H9 (cell line): ENCODE data around the gene ARRB1. TPM values are rescaled to one million over a fixed set of nuclear protein-coding genes. Genes with fewer than 3 reads are reported as not detected.

Experiments used
- DNase-seq: peaks from one replicate; pipeline ENCODE4 v3.0.0-alpha.2; 2017
- H2AFZ ChIP-seq: one replicate; pipeline ENCODE4 v1.6.1; 2013; ENCODE audit warnings: mild to moderate bottlenecking, low read length, control low read depth, moderate library complexity
- H2AK5ac ChIP-seq: 2 replicates; pipeline ENCODE4 v1.6.1; 2013; ENCODE audit warnings: low read length, control low read depth, mixed read lengths; ENCODE audit not compliant: insufficient read length
- H2BK120ac ChIP-seq: one replicate; pipeline ENCODE4 v1.6.1; 2013; ENCODE audit warnings: low read depth, mild to moderate bottlenecking, low read length, control low read depth, inconsistent platforms; ENCODE audit not compliant: poor library complexity, severe bottlenecking
- H2BK12ac ChIP-seq: 2 replicates; pipeline ENCODE4 v1.6.1; 2013; ENCODE audit warnings: low read length, control low read depth, mixed read lengths, low read depth; ENCODE audit not compliant: insufficient read length
- H2BK15ac ChIP-seq: 2 replicates; pipeline ENCODE4 v1.6.1; 2013; ENCODE audit warnings: low read depth, low read length, control low read depth
- H2BK20ac ChIP-seq: one replicate; pipeline ENCODE4 v1.6.1; 2013; ENCODE audit warnings: low read depth, mild to moderate bottlenecking, low read length, control low read depth, inconsistent platforms; ENCODE audit not compliant: poor library complexity, severe bottlenecking
- H2BK5ac ChIP-seq: 2 replicates; pipeline ENCODE4 v1.6.1; 2013; ENCODE audit warnings: low read length, control low read depth, mixed read lengths; ENCODE audit not compliant: insufficient read length
- H3K14ac ChIP-seq: 2 replicates; pipeline ENCODE4 v1.6.1; 2013; ENCODE audit warnings: low read length, control low read depth; ENCODE audit not compliant: insufficient read depth
- H3K18ac ChIP-seq: 2 replicates; pipeline ENCODE4 v1.6.1; 2013; ENCODE audit warnings: low read depth, mild to moderate bottlenecking, mixed read lengths, low read length, control low read depth; ENCODE audit not compliant: insufficient read length
- H3K23ac ChIP-seq: 2 replicates; pipeline ENCODE4 v1.6.1; 2013; ENCODE audit warnings: low read length, control low read depth, mixed read lengths, low read depth; ENCODE audit not compliant: insufficient read length
- H3K23me2 ChIP-seq: 2 replicates; pipeline ENCODE4 v1.6.1; 2013; ENCODE audit warnings: low read depth, mild to moderate bottlenecking, mixed read lengths, low read length, control low read depth; ENCODE audit not compliant: insufficient read length, poor library complexity, severe bottlenecking
- H3K27ac ChIP-seq: 2 replicates; pipeline ENCODE4 v1.5.1; 2013; ENCODE audit warnings: low read length, control low read depth, mixed read lengths, low read depth; ENCODE audit not compliant: insufficient read length
- H3K27me3 ChIP-seq: 2 replicates; pipeline ENCODE4 v1.6.1; 2013; ENCODE audit warnings: low read length, control low read depth, inconsistent platforms; ENCODE audit not compliant: insufficient read depth
- H3K4ac ChIP-seq: 2 replicates; pipeline ENCODE4 v1.6.1; 2013; ENCODE audit warnings: low read depth, mild to moderate bottlenecking, control low read depth, inconsistent platforms, low read length, moderate library complexity
- H3K4me1 ChIP-seq: 2 replicates; pipeline ENCODE4 v1.6.1; 2013; ENCODE audit warnings: low read length, control low read depth, inconsistent platforms; ENCODE audit not compliant: insufficient read depth
- H3K4me2 ChIP-seq: 2 replicates; pipeline ENCODE4 v1.6.1; 2013; ENCODE audit warnings: low read length, control low read depth, mixed read lengths; ENCODE audit not compliant: insufficient read length, insufficient read depth
- H3K56ac ChIP-seq: 2 replicates; pipeline ENCODE4 v1.6.1; 2013; ENCODE audit warnings: low read depth, mild to moderate bottlenecking, mixed read lengths, low read length, control low read depth; ENCODE audit not compliant: insufficient read length
- H3K79me1 ChIP-seq: 2 replicates; pipeline ENCODE4 v1.6.1; 2013; ENCODE audit warnings: low read depth, mild to moderate bottlenecking, moderate library complexity, low read length, control low read depth, inconsistent platforms; ENCODE audit not compliant: insufficient read depth, poor library complexity, severe bottlenecking
- H3K79me2 ChIP-seq: 2 replicates; pipeline ENCODE4 v1.6.1; 2013; ENCODE audit warnings: low read length, control low read depth, inconsistent platforms; ENCODE audit not compliant: insufficient read depth
- H3K9ac ChIP-seq: 2 replicates; pipeline ENCODE4 v1.6.1; 2013; ENCODE audit warnings: low read length, control low read depth, mixed read lengths; ENCODE audit not compliant: insufficient read length; ENCODE audit errors: extremely low read depth
- H3K9me3 ChIP-seq: one replicate; pipeline ENCODE4 v1.6.1; 2013; ENCODE audit warnings: low read depth, low read length, inconsistent platforms; ENCODE audit not compliant: control insufficient read depth
- H3T11ph ChIP-seq: one replicate; pipeline ENCODE4 v1.6.1; 2013; ENCODE audit warnings: mild to moderate bottlenecking, low read length, control low read depth, inconsistent platforms
- H4K20me1 ChIP-seq: one replicate; pipeline ENCODE4 v1.6.1; 2013; ENCODE audit not compliant: control insufficient read depth, insufficient read length, insufficient read depth
- H4K5ac ChIP-seq: 2 replicates; pipeline ENCODE4 v1.6.1; 2013; ENCODE audit warnings: low read depth, mild to moderate bottlenecking, mixed read lengths, low read length, control low read depth; ENCODE audit not compliant: insufficient read length
- H4K8ac ChIP-seq: replicated peaks from 2 replicates; pipeline ENCODE4 v1.6.1; 2013; ENCODE audit warnings: low read length, control low read depth, mixed read lengths, low read depth; ENCODE audit not compliant: insufficient read length
- H4K91ac ChIP-seq: 2 replicates; pipeline ENCODE4 v1.6.1; 2013; ENCODE audit warnings: low read depth, mild to moderate bottlenecking, moderate library complexity, mixed read lengths, low read length, control low read depth; ENCODE audit not compliant: insufficient read length
- H3K27ac Mint-ChIP-seq, 3 experiments: 2 replicates in 2 of 3; 3 replicates in 1 of 3; pipeline ENCODE4 v1.8.0; 2020 to 2021; ENCODE audit warnings: mixed read lengths in 3 of 3, mild to moderate bottlenecking in 1 of 3, moderate library complexity in 1 of 3
- H3K27me3 Mint-ChIP-seq: 2 replicates; pipeline ENCODE4 v1.8.0; 2021; ENCODE audit warnings: low read depth, mild to moderate bottlenecking, moderate library complexity, mixed read lengths
- H3K36me3 Mint-ChIP-seq, 3 experiments: 2 replicates in 2 of 3; 3 replicates in 1 of 3; pipeline ENCODE4 v1.8.0; 2020 to 2021; ENCODE audit warnings: low read depth in 3 of 3, mixed read lengths in 3 of 3; ENCODE audit not compliant: insufficient read depth in 1 of 3
- H3K4me1 Mint-ChIP-seq, 2 experiments: 2 replicates each; pipeline ENCODE4 v1.8.0; 2020; ENCODE audit warnings: mixed read lengths in 2 of 2
- H3K4me3 Mint-ChIP-seq, 2 experiments: 2 replicates in 1 of 2; 3 replicates in 1 of 2; pipeline ENCODE4 v1.8.0; 2020 to 2021; ENCODE audit warnings: mild to moderate bottlenecking in 2 of 2, mixed read lengths in 2 of 2, moderate library complexity in 1 of 2
- H3K9me3 Mint-ChIP-seq, 2 experiments: 2 replicates in 1 of 2; 3 replicates in 1 of 2; pipeline ENCODE4 v1.8.0; 2020; ENCODE audit warnings: mild to moderate bottlenecking in 2 of 2, mixed read lengths in 2 of 2, moderate library complexity in 1 of 2
- WGBS: extraction: QIAGEN DNeasy Blood & Tissue Kit; methylation state at CpG from one replicate; pipeline ENCODE4 v1.1.7; 2013; ENCODE audit warnings: missing lambda C conversion rate, low lambda C conversion rate, mixed read lengths; ENCODE audit not compliant: insufficient read length; ENCODE audit errors: extremely low coverage; 5-methylcytosine and 5-hydroxymethylcytosine counted together
- total RNA-seq: library from RNA; stranded (reverse); gene quantifications from 2 replicates; pipeline ENCODE4 v1.2.1, GENCODE V29; 2021
- TF ChIP-seq, protein P1 (sequence below): fragments of 200-600 bp; sonication (generic); conservative IDR thresholded peaks from 3 replicates; pipeline ENCODE4 v1.8.0; 2021; ENCODE audit warnings: antibody characterized with exemption, mild to moderate bottlenecking

ARRB1 gene
- total RNA-seq, 1 experiment from 2014 or later, result 20.6 TPM

DNA sequence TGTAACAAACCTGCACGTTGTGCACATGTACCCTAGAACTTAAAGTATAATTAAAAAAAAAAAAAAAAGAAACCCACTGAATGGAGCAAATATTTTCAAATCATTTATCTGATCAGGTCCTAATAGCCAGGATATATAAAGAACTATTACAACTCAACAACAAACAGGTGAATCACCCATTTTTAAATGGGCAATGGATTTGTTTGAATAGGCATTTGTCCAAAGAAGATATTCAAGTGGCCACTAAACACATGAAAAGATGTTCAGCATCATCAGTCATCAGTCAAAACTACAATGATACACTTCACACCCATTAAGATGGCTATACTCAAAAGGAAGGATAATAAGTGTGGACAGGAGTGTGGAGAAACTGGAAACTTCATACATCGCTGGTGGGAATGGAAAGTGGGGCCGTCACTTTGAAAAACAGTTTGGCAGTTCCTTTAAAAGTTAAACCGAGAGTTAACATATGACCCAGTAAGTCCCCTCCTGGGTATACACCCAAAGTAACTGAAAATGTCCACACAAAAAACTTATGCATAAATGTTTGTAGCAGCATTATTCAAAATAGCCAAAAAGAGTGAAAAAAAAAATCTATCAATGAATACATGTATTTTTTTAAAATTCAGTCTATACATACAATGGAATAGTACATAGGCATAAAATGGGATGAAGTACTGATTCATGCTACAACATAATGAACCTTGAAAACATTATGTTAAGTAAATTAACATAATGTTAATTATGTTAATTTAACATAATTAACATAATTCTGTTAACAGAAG is 53.1 kb downstream of the ARRB1 start:
- no peak overlapping the region for H2AFZ ChIP-seq
- Mint-ChIP-seq H3K4me3 (no peak overlapping the region), H3K4me1 (peaks cover 4 to 6% of the 10 kb centered on the region in 2 experiments), H3K27me3 (no peaks in the 10 kb centered on the region; the same call in 1 of the 2 replicates), H3K27ac (no peak overlapping the region), H3K9me3 (no peaks in the 10 kb centered on the region), H3K36me3 (peaks cover 0 to 3% (median 0%) of the 10 kb centered on the region in 3 experiments; a peak in 2 of 7 replicates)
- H2BK120ac ChIP-seq, result no peak overlapping the region
- no peaks in the 10 kb centered on the region for H3K9me3 ChIP-seq
- no peak overlapping the region for H3K23ac ChIP-seq
- H3K27me3 ChIP-seq, result no peaks in the 10 kb centered on the region
- TF ChIP-seq, protein P1, sequence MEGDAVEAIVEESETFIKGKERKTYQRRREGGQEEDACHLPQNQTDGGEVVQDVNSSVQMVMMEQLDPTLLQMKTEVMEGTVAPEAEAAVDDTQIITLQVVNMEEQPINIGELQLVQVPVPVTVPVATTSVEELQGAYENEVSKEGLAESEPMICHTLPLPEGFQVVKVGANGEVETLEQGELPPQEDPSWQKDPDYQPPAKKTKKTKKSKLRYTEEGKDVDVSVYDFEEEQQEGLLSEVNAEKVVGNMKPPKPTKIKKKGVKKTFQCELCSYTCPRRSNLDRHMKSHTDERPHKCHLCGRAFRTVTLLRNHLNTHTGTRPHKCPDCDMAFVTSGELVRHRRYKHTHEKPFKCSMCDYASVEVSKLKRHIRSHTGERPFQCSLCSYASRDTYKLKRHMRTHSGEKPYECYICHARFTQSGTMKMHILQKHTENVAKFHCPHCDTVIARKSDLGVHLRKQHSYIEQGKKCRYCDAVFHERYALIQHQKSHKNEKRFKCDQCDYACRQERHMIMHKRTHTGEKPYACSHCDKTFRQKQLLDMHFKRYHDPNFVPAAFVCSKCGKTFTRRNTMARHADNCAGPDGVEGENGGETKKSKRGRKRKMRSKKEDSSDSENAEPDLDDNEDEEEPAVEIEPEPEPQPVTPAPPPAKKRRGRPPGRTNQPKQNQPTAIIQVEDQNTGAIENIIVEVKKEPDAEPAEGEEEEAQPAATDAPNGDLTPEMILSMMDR, result no peak
- H3K79me2 ChIP-seq, result no peaks in the 10 kb centered on the region
- H2BK20ac ChIP-seq, result no peak overlapping the region
- no peak overlapping the region for H4K91ac ChIP-seq
- H2BK12ac ChIP-seq, result no peak overlapping the region
- H3T11ph ChIP-seq, result no peak overlapping the region
- no peaks in the 10 kb centered on the region for H3K23me2 ChIP-seq
- H2BK5ac ChIP-seq, result no peak overlapping the region
- H4K8ac ChIP-seq, result no peak overlapping the region
- H2AK5ac ChIP-seq, result no peak overlapping the region
- no peak overlapping the region for H2BK15ac ChIP-seq
- no peak overlapping the region for H3K56ac ChIP-seq
- no peak overlapping the region for H3K9ac ChIP-seq
- no CpG with 5 or more reads among the region's 4 CpGs for WGBS
- H3K4me2 ChIP-seq, result no peak overlapping the region
- H3K4ac ChIP-seq, result no peak overlapping the region
- no peak overlapping the region for H4K5ac ChIP-seq
- DNase-seq, result no peak
- no peaks in the 10 kb centered on the region for H3K79me1 ChIP-seq
- H3K4me1 ChIP-seq, result no peaks in the 10 kb centered on the region
- H3K27ac ChIP-seq, result no peak overlapping the region
- H3K14ac ChIP-seq, result no peak overlapping the region
- H3K18ac ChIP-seq, result no peak overlapping the region
- no peaks in the 10 kb centered on the region for H4K20me1 ChIP-seq
